Measurements from ENCODE around the gene MED22.
"Not testable (repeated sequence)": the region's sequence is repeated elsewhere in the genome, so short reads cannot be mapped to it uniquely, and the experiment has no call there.

The MED22 gene

DNA sequence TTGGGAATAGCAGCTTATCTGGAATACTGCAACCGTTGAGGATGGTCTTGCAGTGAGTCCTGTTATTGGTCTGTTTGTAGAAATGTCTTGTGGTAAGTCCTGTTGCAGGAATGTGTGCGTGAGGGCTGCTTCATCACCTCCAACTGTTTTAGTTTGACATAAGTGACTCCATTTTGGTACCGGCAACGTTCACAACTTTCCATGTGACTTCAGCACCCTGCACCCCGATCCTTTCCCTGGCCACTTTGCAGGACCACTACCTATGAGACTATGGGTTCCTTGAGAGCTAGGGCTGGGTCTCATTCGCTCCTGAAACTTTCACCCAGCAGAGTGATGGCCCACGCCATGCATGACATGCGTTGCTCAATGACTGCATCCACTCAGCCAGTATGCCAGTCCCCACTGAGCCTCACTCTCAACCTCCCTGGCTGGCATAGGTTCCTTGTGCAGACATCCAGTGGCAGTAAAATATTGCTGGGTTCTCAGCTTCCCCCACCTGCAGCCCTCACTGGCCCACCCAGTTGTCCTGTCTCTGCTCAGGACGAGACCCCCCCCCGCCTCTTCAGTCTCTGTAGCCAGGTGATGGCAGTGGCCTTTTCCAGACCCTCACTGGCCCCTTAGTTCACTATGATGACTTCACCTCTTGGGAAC is 20.0 kb downstream of the MED22 start:
- peak in 2 of 42 donors; percentile 2 to 5 for DNase-seq
- intact Hi-C loops (cut with DNase I) = no loop called here

DNA sequence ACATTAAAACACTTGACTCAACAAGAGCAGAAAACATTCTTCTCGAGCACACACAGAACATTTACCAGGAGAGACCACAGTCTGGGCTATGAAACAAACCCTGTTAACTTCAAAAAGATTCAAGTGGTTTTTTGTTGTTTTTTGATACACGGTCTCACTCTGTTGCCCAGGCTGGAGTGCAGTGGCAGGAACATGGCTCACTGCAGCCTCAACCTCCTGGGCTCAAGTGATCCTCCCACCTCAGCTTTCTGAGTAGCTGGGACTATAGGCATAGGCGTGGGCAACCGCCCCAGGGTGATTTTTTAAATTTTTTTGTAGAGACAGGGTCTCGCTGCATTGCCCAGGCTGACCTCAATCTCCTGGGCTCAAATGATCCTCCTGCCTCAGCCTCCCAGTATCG is 20.9 kb downstream of the MED22 start:
- intact Hi-C loops (cut with DNase I); DNase-seq: not testable (repeated sequence)

DNA sequence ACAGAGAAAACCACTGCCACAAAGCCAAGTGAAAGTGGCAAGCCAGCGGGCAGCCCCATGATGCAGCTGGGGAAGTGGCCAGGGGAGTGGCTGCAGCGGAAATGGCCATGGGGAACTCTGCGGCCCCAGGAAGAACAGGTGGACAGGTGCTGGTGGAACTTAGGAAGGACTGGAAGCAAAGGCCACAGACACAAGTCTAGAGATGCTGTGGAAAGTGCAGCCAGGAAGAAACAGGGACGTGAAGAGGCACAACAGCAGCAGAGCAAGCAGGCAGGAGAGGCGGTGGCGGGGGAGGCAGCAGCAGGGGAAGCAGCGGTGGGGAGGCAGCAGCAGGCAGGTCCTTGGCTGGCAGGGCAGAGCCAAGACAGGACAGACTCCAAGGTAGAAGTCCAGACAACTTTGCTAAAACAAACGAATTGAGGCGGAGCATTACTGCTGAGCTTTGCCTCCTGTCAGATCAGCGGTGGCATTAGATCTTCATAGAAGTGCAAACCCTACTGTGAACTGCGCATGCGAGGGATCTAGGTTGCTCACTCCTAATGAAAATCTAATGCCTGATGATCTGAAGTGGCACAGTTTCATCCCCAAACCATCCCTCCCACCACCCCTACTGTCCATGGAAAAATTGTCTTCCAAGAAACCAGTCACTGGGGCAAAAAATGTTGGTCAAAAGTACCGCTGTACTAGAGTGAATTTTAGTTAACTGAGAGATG is 23.8 kb downstream of the MED22 start:
- intact Hi-C loops (cut with DNase I) = no loop called here
- peak in 3 of 42 donors; percentile 2 to 10 (median 4) for DNase-seq

DNA sequence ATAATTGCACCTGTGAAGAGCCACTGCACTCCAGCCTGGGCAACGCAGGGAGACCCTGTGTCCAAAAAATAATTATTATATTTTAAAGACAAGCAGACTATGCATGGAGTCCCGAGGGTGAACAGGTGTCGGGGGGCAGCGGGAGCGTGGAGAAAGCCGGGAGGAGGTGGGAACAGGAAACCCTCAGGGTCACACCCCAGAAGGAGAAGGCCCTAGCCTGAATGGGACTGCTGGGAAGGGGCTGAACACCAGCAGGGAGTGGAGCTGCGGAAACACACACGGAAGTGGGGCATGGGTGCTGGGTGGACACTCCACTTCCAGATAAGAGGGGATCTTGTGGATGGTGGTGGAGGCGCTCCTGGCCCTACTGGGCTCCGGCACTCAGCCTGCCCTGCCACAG is 24.7 kb downstream of the MED22 start:
- intact Hi-C loops (cut with DNase I) = no loop called here
- DNase-seq = peak in 2 of 42 donors; percentile 1 to 8

DNA sequence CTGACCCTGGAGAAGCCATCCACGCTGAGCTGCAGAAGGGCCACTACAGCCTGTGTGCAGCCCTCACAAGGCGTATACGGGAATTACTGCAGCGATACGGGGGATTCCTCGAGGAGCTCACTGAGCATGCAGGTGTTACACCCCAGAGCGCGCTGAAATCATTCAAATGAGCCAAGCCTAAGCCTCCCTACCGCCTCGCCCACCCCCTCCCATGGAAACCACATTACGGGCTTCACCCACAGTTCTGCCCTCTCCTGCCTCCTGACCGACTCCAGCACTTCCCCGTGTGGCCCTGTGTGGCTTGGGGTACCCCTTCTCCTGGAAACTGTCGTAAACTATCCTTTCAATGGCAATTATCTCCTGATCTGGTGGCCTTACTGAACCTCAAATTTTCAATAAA is 25.2 kb downstream of the MED22 start:
- DNase-seq = peak in 4 of 42 donors; percentile 0 to 8 (median 7)
- intact Hi-C loops (cut with DNase I) = no loop called here

DNA sequence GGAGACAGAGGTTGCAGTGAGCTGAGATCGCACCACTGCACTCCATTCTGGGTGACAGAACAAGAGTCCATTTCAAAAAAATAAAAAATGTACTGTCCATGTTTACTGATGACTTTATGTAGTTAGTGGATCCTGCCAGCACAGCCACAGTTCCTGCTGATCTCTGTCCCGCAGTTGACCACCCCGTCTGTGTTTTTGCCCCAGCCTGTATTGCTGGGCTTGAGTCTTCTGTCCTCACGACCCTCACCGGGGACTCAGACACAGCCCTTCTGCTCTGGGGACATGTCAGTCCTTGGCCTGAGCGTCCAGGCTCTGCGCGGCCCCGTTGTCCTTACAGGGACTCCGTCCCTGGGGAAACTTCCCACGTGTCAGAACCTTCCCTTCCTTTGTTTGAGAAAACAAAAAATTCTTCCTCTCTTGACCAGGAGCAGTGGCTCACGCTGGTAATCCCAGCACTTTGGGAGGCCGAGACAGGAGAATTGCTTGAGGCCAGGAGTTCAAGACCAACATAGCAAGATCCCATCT is 26.5 kb downstream of the MED22 start:
- DNase-seq = peak in 4 of 42 donors; percentile 2 to 38 (median 6)
- intact Hi-C loops (cut with DNase I) = no loop called here

DNA sequence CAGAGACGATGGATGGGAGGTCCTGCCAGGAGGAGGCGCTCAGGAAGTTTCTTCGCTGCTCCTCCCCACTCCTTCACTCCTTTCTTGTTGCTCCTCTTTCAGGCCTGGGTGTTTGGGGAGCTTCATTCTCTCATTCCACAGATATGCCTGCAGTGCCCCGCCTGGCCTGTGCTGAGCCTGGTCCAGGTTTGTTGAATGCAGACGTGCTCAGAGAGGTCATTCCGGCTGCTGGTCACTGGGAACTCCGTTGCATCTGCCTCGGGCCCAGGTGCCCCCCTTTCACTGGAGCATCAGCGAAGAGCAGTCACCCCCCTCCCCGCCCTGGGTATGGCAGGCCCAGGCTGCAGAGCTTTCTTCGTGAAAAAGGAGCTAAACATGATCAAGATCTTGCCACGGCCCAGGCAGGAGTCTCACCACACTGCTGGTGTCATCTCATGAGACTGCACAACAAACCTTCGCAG is 27.5 kb downstream of the MED22 start:
- intact Hi-C loops (cut with DNase I) = no loop called here
- peak in 3 of 42 donors; percentile 9 to 37 (median 10) for DNase-seq

DNA sequence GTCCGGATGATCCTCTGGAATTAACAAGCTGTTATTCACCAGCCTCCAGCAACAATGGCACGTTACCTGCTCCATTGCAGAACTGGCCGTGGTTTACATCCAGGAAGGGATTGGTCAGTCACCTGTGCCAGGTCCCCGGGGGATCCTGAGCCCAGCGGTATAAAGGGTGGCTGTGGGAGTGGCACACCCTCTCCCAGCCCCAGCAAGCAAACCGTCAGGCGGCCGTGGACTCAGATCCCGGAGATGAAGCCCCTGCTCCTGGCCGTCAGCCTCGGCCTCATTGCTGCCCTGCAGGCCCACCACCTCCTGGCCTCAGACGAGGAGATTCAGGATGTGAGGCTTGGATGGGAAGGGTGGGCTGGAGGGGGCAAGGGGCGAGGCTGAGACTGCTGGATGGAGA is 30.4 kb downstream of the MED22 start:
- intact Hi-C loops (cut with DNase I) = not testable (repeated sequence)
- peak in 1 of 42 donors; percentile 2 for DNase-seq

DNA sequence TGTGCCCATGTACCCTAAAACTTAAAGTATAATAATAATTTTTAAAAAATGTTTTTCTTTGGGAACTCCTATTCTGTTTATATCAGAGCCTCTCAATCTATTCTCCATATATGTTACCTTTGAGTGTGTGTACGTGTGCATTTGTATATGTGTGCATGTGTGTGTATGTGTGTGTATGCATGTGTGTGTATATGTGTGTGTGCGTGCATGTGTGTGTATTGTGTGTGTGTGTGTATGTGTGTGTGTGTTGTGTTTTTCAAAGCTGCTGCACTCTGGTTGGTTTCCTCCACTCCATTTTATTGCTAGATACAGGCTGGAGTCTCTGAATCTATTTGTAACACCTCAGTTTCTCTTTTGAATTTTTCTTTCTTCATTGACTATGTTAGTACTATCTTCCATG is 31.9 kb downstream of the MED22 start:
- no peak for DNase-seq
- intact Hi-C loops (cut with DNase I) = no loop called here

DNA sequence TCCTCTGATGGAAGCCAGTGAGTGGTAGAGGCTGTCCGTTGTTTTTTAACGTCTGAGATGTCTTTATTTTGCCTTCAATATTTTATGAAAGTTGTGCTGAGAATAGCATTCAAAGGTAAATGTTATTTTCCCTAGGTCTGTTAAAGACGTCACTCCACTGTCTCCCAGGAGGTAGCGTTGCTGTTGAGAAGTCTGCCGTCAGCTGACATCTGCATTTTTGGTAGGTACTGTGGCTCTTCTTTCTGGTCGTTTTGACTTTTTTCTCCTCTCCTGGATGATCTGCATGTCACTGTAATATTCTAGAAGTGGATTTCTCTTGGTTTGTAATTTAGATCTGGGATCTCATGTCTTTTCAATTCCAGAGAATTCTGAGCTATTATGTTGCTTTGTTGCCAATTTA is 38.3 kb downstream of the MED22 start:
- intact Hi-C loops (cut with DNase I) = no loop called here
- DNase-seq = no peak

DNA sequence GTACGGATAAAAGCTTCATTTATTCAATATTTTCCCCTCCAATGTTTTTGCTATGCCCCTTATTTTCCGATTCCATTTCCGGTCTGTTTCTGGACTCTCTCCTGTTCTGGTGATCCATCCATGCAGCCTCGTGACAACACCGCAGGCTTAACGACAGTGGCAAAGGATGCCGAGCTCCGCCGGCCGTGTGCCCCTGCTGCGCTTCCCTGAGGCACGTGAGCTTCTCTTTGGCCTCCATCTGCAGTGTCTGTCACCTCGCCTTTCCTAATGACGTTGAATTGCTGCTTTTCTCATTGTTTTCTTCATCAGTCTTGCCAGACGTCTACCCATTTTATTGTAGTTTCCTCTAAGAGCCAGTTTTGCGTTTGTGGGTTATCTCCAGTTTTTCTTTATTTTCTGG is 40.6 kb downstream of the MED22 start:
- intact Hi-C loops (cut with DNase I) = no loop called here

DNA sequence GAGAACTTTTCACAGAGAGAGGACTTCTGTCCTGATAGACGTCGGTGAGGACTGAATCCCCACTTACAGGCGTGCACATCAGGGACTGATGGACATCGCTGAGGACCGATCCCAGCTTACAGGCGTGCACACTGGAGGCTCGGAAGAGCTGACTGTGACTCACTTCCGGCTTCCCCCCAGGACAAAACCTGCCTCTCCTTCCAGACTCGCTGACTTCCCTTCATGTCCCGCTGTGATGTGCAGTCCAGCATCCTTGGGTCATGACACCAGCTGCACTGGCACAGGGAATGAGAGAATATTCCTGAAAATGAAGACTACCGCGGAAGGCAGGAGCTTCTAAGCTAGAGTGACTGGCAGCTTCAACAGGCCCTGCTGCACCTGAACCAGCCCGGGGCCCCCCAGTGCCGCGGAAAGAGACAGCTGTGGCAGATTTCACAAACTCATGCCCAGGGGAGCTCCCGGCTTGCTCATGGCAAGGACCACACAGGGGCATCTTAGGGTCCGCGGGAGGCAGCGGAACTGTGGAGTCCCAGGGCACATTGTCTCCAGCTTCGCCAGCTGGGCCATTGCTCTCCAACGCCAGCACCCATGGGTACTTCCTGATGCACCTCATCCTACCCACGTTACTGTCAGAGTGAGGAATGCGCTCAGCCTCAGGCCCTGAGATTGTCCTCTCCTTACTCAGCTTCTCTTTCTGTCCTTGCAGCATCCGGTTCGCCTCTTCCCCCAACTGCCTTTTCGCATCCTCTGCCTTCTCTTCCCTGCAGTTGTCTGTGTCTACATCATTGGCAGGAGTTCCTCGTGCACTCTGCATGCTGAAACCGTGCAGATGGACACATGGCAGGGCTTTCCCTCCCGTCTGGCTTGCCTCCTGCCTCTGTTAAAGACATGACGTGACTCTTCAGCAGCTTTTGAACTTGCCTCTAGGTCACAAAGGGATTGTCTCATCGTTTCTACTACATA is 41.4 kb downstream of the MED22 start:
- DNase-seq = peak in 1 of 42 donors; percentile 26
- intact Hi-C loops (cut with DNase I) = no loop called here

More for the DNA sequence above, 40.6 kb downstream of the MED22 start:
- DNase-seq = peak in 1 of 42 donors; percentile 25

DNA sequence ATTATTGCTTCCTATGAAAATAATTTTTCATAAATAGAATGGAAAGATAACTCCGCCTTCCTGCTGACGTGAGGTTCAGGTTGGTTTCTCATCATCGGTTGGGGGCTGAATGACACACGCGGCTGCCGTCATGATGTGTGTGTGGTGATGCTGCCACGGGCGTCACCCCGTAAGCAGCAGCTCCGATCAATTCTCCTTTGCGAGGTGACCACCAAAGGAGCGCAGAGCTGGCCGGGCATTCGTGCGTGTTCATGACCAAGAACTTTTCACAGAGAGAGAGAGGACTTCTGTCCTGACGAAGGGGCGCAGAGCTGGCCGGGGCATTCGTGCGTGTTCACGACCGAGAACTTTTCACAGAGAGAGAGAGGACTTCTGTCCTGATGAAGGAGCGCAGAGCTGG is 42.2 kb downstream of the MED22 start:
- intact Hi-C loops (cut with DNase I) = no loop called here

DNA sequence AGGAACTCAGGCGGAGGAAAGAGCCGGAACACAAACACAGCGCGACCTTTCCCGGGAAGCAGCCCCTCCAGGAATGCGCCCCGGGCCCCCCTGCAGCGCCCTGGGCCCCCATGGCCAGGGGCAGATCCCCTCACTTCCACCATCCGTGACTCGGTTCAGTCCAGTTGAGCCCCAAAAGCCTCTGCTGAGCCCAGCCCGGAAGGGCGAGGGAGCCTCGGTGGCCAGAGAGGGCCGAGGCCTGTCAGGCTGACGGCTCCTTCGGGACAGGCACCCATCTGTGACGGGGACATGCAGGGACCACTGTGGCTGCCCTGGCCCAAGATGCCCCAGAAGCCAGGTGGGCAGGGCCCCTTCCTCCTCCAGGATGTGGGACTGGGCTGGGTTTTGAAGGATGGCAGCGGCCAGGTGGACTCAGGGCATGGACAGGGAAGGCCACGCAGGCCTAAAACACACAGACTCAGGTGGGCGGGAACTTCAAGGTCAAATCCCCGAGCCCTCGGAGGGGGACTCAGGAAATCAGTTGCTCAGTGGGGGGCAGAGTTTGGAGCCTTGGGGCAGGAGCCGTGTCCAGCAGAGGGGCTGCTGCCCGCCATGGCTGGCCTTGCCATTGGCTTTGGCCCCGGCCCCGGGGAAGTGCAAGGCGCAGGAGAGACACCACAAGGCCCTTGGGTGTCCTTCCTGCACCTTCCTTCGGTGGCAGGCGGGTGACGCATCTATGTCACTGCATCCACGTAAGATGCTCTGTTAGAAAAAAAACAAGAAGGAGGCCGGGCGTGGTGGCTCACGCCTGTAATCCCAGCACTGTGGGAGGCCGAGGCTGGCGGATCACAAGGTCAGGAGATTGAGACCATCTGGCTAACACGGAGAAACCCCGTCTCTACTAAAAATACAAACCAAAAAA is 43.2 kb downstream of the MED22 start:
- intact Hi-C loops (cut with DNase I) = no loop called here
- peak in 1 of 42 donors; percentile 33 for DNase-seq

More for the DNA sequence above, 42.2 kb downstream of the MED22 start:
- DNase-seq = peak in 1 of 42 donors; percentile 19

DNA sequence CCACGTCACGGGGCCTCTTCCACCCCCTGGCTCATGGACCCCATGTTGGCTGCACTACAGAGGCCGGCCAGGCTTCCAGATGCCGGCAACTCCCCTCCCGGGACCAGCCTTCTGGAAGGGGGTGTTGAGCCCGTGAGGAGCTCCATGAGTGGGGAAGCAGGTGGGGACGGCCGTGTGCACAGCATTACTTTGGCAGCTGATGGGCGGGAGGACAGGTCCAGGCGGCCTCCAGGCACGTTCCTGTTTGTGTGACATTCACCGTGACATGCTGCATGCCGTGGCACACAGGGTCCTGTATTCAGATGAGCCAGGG is 43.8 kb downstream of the MED22 start:
- no peak for DNase-seq
- intact Hi-C loops (cut with DNase I) = no loop called here

DNA sequence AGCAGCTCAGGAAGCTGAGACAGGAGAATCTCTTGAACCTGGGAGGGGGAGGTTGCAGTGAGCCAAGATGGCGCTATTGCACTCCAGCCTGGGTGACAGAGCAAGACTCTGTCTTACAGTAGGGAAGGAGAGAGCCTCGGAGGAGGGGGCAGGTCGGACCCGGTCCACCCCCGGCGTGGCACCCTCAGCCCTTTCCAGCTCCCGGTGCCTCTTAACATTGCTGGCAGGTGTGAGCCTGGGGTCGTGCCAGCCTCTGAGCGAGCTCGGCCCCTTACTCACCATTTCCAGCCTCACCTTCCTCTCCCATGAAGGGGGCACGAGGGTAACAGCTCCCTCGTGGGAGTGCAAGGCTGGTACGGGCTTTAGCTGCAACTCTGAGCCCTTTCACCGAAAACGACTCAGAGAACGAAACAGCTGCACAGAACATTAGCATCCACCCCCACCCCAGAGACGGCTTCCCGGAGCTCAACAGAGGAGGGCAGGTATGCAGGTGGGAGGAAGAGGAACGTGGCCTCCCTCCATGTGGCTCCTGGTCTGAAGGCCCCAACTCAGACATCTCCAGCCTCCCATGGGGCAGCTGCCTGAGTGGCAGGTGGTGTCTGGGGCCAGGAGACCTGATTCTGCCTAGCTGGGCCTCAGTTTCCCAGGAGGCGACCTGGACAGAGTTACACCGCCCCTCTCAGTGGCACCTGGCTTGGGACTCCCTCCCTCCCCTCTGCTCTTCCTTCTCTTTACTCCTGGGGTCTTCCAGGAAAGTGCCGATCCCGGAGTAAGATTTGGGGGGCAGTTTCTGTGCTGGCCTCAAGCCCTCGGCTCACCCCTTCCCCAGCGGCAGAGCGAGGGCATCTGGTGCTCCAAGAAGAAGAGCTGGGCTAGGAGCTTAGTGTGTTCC is 44.4 kb downstream of the MED22 start:
- peak in 27 of 42 donors; percentile 2 to 72 (median 26) for DNase-seq
- intact Hi-C loops (cut with DNase I) = no loop called here
